NCI-H187 (cell line): ENCODE measurements around the gene ST8SIA3.
"Not testable (repeated sequence)": the region's sequence is repeated elsewhere in the genome, so short reads cannot be mapped to it uniquely, and the experiment has no call there.

Experiments used
- DNase-seq, 2 experiments: peaks; one replicate each; lab custom pipeline; 2025; lab: John Stamatoyannopoulos, UW

The ST8SIA3 gene

DNA sequence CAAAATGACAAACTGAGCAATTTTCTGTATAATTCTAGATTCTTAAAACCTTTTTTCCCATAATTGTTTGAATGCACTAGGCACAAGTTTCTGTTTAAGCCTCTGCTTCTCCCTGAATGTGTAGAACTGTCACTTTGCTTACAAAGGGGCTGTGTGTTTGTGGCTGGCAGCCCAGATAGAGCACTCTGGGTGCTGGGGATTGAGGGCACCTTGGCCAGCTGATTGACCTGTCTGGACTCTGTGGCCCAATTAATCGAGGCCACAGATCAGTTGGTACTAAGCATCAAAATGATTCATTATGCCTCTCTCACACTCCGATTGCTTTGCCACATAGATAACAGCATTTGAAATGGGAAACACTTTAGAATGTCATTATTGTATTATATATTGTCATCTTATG is 12.1 kb downstream of the ST8SIA3 start:
- no peak for DNase-seq

DNA sequence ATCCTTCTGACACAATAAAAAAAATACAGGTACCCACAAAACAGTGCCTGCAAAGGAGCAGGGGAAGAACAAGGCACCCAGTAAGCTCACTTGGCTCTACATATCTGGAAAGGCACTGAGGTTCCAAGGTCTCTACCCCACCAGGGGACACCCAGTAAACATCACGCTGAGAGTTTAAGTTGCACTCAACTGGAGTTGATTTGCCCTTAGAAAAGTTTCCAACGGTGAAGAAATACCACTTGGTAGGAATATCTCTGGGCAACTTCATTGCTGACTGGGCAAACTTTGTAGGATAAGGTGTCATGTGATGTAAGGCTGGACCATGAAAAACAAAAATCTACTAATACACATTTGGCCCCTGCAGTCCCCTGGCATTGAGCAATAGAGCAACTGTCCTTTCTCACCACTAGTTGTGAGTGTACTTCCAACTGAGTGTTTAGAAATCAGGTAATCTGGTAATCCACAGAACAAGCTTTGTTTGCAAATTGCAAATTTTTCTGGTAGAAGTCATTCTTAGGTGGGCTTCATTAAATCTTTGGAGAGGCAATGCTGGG is 14.2 kb downstream of the ST8SIA3 start:
- DNase-seq: no peak

DNA sequence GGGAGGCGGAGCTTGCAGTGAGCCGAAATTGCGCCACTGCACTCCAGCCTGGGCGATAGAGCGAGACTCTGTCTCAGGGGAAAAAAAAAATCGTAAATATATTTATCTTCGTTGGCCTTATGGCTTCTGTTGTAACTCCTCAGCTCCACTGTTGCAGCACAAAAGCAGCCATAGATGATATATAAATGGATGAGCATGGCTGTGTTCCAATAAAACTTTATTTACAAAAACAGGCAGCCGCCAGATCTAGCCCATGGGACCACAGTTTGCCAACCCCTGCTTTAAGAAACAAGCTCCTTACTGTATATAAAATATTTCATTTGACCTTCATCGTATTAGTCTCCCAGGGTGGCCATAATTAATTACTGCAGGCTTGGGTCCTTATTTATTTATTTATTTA is 20.1 kb downstream of the ST8SIA3 start:
- DNase-seq: no peak

DNA sequence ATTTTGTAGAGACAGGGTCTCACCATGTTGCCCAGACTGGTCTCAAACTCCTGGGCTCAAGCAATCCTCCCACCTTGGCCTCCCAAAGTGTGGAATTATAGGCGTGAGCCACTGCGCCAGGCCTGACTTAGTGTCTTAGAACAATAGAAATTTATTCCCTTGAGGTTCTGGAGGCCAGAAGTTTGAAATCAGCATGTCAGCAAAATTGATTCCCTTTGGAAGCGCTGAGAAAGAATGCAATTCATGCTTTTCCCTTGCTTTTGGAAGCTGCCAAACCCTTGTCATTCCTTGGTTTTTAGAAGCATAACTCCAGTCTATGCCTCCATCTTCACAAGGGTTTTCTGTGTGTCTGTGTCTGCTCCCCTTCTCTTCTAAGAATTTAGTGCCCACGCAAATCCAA is 20.7 kb downstream of the ST8SIA3 start:
- DNase-seq: no peak

DNA sequence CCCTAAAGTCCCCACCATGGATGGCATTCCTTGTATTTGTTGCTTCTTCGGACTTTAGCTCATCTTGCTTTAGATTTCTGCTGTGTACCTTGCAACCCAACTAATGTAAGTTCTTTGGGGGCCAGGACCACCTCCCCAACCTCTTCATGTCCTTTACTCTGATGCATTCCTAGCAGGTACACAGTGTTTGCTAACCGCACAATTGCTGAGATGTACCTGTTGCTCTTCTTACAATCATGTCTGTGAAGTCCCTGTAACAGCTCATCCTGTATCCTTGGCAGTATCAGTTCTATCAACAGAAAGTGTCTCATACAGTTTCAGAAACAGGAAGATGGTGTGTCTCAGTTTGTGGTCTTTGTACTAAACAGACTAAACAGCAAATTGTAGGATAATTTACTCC is 24.1 kb downstream of the ST8SIA3 start:
- no peak for DNase-seq

DNA sequence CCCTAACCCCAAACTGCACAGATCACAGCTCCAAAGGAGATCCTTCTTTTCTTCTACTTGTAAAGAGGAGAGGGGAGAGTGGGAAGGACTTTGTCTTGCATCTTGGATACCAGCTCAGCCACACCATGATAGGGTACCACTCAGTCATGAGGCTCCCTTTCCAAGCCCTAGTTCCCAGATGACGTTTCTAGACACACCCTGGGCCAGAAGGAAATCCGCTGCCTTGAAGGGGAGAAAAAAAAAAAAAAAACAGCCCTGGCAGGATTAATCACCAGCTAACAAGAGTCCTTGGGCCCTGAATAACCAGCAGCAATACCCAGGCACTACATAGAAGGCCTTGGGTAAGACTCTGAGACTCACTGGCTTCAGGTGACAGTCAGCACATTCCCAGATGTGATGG is 36.9 kb downstream of the ST8SIA3 start:
- DNase-seq: no peak

DNA sequence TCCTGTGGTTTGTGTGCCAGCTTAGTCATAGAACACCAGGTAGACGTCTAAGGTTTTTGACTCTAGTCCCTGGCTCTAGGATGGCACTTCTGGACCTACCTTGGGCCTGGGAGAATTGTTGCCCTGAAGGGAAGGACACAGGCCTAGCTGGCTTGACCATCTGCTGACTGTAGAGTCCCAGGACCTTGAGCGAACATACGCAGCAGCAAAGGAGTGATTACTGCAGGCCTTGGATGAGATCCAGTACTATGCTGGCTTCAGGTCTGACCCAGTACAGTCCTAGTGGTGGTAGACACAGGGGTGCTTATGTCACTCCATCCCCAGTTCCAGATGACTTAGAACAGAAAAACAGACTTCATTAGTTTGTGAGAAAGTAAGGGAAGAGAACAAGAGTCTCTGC is 37.7 kb downstream of the ST8SIA3 start:
- no peak for DNase-seq

DNA sequence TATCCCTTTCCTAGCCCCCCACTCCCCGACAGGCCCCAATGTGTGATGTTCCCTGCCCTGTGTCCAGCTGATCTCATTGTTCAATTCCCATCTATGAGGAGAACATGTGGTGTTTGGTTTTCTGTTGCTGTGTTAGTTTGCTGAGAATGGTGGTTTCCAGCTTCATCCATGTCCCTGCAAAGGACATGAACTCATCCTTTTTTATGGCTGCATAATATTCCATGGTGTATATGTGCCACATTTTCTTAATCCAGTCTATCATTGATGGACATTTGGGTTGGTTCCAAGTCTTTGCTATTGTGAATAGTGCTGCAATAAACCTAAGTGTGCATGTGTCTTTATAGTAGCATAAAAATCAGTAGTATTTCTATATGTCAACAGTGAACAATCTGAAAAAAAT is 42.4 kb downstream of the ST8SIA3 start:
- not testable (repeated sequence) for DNase-seq

DNA sequence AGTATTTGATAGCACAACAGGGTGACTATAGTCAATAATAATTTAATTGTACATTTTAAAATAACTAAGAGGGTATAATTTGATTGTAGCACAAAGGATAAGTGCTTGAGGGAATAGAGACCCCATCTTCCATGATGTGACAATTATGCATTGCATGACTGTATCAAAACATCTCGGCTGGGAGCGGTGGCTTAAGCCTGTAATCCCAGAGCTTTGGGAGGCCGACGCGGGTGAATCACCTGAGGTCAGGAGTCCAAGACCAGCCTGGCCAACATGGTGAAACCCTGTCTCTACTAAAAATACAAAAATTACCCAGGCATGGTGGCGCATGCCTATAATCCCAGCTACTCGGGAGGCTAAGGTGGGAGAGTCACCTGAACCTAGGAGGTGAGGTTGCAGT is 44.5 kb downstream of the ST8SIA3 start:
- DNase-seq: not testable (repeated sequence)

DNA sequence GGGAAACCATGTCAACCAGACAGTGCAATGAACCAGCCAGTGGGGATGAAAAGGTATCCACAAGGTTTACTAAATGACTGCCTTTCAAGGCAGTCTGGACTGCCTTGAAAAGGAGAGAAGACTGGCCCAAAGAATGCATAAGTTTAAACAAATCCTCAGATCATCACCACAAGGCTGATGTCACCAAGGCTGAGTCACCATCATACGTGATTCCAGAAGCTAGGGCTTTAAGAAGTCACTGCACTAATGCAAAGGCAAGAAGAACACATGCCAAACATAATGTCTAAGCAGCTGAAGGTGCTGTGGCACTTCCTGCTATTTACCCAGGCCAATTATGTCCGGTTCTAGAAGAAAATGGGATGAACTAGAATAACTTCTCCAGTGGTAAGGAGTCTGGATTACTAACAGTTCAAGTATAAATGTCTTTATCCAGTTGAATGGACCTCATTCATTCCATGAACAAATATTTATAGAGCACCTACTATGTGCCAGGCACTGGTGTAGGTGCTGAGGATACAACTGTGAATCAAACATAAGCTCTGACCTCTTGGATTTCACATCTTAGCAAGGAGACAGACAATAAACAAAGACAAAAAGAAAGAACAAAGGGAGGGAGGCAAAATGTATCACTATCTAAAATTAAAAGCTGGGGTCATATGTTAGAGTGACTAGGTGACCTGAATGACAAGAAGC is 45.2 kb downstream of the ST8SIA3 start:
- DNase-seq: no peak

DNA sequence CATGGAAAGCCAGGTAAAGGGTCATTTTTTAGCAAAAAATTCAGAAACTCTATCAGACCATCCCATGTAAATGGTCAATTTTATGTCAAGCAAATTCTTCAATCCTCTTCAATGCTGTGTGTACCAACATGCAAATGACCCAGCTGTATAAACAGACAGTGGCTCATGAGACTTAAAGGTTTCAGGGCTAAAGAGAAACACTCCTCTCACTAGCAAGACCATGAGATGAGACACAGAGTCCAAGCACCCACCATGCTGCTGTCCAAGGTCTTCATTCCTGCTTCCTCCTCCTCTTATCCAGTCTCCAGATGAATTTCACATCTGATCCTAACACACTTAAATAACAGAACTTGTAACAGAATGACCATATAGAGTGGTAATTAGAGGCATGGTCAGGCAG is 52.0 kb downstream of the ST8SIA3 start:
- DNase-seq: no peak

DNA sequence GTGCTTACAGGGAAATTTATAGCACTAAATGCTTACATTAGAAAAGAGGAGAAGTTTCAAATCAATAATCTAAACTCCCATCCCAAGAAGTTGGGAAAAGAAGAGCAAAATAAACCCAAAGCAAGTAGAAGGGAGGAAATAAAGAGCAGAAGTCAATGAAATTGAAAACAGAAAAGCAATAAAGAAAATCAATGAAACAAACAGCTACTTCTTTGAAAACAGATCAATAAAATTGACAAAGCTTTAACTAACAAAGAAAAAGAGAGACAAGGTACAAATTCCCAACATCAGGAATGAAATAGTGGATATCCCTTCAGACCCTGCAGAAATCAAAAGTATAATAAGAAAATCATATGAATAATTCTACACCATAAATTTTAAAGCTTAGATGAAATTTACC is 57.3 kb downstream of the ST8SIA3 start:
- no peak for DNase-seq

DNA sequence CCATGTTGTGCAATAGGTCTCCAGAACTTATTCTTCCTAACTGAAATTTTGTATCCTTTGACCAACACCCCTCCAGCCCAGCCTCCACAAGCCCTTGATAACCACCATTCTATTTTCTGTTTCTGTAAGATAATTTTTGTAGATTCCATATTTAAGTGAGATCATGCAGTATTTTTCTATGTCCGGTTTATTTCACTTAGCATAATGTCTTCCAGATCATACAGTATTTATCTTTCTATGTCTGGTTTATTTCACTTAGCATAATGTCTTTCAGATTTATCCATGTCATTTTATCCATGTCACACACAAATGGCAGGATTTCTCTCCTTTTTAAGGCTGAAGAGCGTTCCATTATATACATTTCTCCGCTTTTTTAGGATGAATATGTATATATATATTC is 58.4 kb downstream of the ST8SIA3 start:
- DNase-seq: no peak

DNA sequence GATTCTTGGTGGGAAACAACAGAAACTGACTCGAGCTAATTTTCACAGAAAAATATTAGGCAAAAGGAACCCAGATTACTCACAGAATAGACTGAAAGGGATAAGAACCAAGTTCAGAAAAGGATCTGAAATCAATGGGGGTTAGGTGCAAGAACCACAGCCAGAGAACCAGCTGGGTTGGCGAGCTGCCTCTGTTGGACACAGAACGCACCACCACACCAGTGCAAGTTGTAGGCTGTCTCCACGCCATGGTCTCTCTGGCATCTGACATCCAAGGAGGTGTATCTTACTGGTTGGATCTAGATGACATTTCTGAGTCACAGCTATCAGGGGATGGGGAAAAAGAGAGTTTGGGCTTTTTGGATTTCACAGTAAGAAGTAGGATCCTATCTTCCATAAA is 64.2 kb downstream of the ST8SIA3 start:
- DNase-seq: no peak
